Mucosa of descending colon (tissue), 3 donors: Measurements from ENCODE around the gene TRIM40. TPM values are rescaled to one million over a fixed set of nuclear protein-coding genes. Genes with fewer than 3 reads are reported as not detected.
A peak's percentile ranks its signal among the peaks of the same experiment; 100 is the strongest.
"Not testable (repeated sequence)": the region's sequence is repeated elsewhere in the genome, so short reads cannot be mapped to it uniquely, and the experiment has no call there.

ENCODE experiments used
- ATAC-seq: fragments of 200-7000 bp; cut with Tn5 transposase; one replicate; pipeline ENCODE4 v1.9.1; 2020; ENCODE audit warnings: mild to moderate bottlenecking, moderate library complexity
- DNase-seq, 3 donors: peaks; one replicate each; pipeline ENCODE4 v3.0.0-alpha.2; 2020
- H3K36me3 ChIP-seq: fragments of 200-600 bp; one replicate; pipeline ENCODE4 v1.8.0; 2021; ENCODE audit warnings: low read depth, mild to moderate bottlenecking
- H3K4me1 ChIP-seq: fragments of 200-600 bp; one replicate; pipeline ENCODE4 v1.8.0; 2021; ENCODE audit warnings: low read depth, mild to moderate bottlenecking
- H3K4me3 ChIP-seq: fragments of 200-600 bp; one replicate; pipeline ENCODE4 v1.8.0; 2021; ENCODE audit warnings: mild to moderate bottlenecking
- H3K9me3 ChIP-seq: fragments of 200-600 bp; one replicate; pipeline ENCODE4 v1.8.0; 2021; ENCODE audit warnings: mild to moderate bottlenecking
- intact Hi-C, 2 donors: fragments of 100-400 bp; cut with DNase I in 1 of 2; cut with micrococcal nuclease in 1 of 2; formaldehyde crosslinking; loops; one replicate each; pipeline versions ENCODE4 v1.11.0 to v1.11.1; 2022; cut with DNase I, micrococcal nuclease
- total RNA-seq, 3 donors: library from RNA; stranded (reverse); fragmentation: NEBNext Ultra II Directional in 2 of 3; extraction: Animal tissue kit (Norgen Biotek cat#: 25700) in 2 of 3; gene quantifications; one replicate each; pipeline versions ENCODE4 v1.2.1 to v1.2.4, GENCODE V29; 2021 to 2023
- TF ChIP-seq, protein P1 (sequence below): fragments of 200-600 bp; IDR thresholded peaks from one replicate; pipeline ENCODE4 v1.8.0; 2022; ENCODE audit warnings: antibody characterized with exemption, mild to moderate bottlenecking
- donor health status: DM: no; HTN: no; CAD: no; lungs with moderate emphysema.
- donor health status: DM: no; HTN: no; CAD: no.
- donor health status: DM: no; HTN: yes; CAD: no.

The TRIM40 gene
- total RNA-seq, 3 donors from 2014 or later: 19.8 to 37.3 (median 33.4) TPM

DNA sequence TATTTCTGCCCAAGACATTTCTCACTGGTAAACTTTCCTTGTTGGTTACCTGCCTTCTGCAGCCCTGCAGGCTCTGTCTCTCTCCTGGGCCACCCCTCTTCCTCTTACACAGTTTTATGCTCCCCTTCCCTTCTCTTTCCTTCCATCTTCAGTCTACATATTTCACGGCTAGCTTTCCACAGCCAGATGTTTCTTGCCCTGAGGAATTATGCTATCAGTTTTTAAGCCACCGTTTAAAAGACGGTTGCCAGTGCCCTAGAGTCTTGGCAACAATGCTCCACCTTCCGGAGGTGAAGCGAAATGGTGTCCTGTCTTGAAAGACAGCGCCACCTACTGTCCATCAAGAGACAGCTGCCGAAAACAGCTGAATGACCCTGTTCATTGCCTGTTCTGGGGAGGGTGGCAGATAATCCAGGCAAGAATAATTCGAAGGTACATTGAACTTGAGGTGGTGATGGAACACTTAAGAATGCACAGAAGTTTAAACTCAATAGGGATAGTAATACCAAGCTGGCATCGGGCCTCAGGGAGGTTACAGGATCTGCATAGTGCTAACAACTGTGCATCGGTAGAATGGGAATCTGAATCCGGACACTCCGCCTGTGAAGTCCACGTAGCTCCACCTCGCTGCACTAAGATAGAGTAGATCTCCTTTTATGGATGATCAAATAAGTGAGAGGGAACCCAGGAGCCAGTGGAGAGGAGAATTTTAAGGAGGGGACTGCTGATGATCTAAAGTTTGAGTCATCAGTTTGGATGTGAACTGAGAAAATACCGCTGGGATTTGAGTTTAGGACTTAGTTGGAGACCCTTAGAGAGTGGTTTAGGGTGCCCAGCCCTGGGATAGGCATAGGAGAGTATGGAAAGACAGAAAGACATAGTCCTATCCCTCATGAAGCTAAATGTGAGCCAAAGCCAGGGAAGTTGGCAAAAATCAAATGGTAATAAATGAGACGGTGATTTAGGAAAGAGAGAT, 4.8 kb upstream of the TRIM40 start:
- intact Hi-C loops: loop anchor here in 1 of 2 donors (10.0 kb wide), 1 partner anchor 286 kb away; no protein-coding TSS in a partner anchor

DNA sequence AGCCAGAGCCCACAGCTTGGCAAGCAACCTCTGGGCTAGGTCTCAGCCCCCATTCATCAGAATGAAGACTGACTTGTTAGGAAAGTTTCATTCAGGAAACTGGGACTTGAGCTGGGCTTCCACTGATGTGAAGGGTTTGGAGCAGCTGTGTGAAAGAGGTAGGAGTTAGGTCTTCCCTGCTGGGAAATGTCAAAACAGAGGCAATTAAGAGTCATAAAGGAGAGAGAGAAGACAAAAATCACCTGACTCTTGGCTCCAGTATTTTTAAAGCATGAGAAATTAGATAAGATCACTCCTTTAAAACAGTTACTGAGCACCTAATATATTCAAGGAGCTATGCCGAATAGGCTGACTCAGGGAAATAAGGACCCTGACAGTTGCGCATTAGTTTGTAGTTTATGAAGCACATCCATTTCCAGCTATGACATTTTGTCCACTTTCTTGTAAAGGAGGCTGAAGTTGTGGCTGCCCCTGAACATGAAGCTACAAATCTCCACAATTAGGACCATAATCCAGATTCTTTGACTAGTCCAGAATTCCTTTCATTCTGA, 3.9 kb upstream of the TRIM40 start:
- intact Hi-C loops: loop anchor here in 1 of 2 donors (10.0 kb wide), 1 partner anchor 287 kb away; no protein-coding TSS in a partner anchor
- ATAC-seq (no peak), DNase-seq (no peak)
- Histone ChIP-seq H3K9me3 (no peaks in the 10 kb centered on the region), H3K36me3 (no peaks in the 10 kb centered on the region), H3K4me3 (no peak overlapping the region), H3K4me1 (peaks cover 17% of the 10 kb centered on the region)
- TF ChIP-seq, protein P1, sequence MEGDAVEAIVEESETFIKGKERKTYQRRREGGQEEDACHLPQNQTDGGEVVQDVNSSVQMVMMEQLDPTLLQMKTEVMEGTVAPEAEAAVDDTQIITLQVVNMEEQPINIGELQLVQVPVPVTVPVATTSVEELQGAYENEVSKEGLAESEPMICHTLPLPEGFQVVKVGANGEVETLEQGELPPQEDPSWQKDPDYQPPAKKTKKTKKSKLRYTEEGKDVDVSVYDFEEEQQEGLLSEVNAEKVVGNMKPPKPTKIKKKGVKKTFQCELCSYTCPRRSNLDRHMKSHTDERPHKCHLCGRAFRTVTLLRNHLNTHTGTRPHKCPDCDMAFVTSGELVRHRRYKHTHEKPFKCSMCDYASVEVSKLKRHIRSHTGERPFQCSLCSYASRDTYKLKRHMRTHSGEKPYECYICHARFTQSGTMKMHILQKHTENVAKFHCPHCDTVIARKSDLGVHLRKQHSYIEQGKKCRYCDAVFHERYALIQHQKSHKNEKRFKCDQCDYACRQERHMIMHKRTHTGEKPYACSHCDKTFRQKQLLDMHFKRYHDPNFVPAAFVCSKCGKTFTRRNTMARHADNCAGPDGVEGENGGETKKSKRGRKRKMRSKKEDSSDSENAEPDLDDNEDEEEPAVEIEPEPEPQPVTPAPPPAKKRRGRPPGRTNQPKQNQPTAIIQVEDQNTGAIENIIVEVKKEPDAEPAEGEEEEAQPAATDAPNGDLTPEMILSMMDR: no peak

More for the DNA sequence above, 4.8 kb upstream of the TRIM40 start:
- peaks cover 17% of the 10 kb centered on the region for H3K4me1 ChIP-seq
- no peaks in the 10 kb centered on the region for H3K36me3 ChIP-seq
- ATAC-seq: peak; percentile 86
- no peak overlapping the region for H3K4me3 ChIP-seq
- no peaks in the 10 kb centered on the region for H3K9me3 ChIP-seq
- TF ChIP-seq, protein P1: peak; percentile 92
- DNase-seq: peak in 1 of 3 donors; percentile 81

DNA sequence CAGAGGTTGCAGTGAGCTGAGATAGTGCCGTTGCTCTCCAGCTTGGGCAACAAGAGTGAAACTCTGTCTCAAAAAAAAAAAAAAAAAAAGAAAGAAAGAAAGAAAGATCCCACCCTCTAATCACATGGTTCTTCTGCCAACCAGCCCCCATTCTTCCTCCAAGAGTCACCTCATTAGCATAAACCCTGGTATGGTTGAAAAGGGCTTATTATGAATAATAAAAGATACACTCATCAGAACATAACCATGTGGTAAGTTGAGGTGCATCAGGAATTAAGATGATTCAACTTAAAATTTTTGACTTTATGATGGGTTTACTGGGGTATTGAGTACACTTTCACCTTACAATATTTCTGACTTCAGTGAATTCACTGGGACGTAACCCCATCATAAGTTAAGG, 793 bp upstream of the TRIM40 start:
- no peak overlapping the region for H3K4me3 ChIP-seq
- no peaks in the 10 kb centered on the region for H3K9me3 ChIP-seq
- TF ChIP-seq, protein P1: no peak
- intact Hi-C loops: loop anchor here in 1 of 2 donors (10.0 kb wide), 1 partner anchor 290 kb away; no protein-coding TSS in a partner anchor
- peaks cover 13% of the 10 kb centered on the region for H3K4me1 ChIP-seq
- no peaks in the 10 kb centered on the region for H3K36me3 ChIP-seq
- DNase-seq (no peak), ATAC-seq (no peak)

DNA sequence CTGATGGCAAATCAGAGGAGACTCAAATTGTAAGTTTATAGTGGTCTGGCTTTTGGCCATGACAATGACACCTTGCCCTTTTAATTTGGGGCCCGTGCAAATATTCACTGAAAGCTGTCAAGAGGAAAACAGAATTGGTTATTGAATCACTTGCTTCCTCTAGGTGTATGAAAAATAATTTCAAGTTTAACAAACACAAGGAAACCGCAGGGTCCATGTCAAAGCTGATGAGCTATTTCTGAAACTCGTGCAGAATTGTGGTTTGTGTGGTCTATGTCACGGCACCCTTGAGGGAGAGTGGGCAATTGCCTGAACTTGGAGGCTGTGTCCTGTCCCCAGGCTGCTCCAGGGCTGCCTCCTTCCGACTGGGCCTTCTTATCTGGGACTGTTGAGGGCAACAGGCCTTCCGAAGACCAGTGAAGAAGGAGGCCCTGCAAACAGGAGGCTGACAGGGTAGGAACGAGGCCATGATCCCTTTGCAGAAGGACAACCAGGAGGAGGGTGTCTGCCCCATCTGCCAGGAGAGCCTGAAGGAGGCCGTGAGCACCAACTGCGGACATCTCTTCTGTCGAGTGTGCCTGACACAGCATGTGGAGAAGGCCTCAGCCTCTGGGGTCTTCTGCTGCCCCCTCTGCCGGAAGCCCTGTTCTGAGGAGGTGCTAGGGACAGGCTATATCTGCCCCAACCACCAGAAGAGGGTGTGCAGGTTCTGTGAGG, 788 bp downstream of the TRIM40 start:
- H3K36me3 ChIP-seq: no peaks in the 10 kb centered on the region
- intact Hi-C loops: loop anchor here in 1 of 2 donors (10.0 kb wide), 1 partner anchor 292 kb away; no protein-coding TSS in a partner anchor
- H3K4me3 ChIP-seq: no peak overlapping the region
- ATAC-seq (no peak), DNase-seq (no peak)
- H3K4me1 ChIP-seq: no peaks in the 10 kb centered on the region
- TF ChIP-seq, protein P1: no peak
- no peaks in the 10 kb centered on the region for H3K9me3 ChIP-seq

DNA sequence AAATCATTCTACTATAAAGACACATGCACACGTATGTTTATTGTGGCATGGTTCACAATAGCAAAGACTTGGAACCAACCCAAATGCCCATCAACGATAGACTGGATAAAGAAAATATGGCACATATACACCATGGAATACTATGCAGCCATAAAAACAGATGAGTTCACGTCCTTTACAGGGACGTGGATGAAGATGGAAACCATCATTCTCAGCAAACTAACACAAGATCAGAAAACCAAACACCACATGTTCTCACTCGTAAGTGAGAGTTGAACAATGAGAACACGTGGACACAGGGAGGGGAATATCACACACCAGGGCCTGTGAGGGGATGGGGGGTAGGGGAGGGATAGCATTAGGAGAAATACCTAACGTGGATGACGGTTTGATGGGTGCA, 4.3 kb downstream of the TRIM40 start:
- intact Hi-C loops, H3K9me3 ChIP-seq, H3K4me3 ChIP-seq, ATAC-seq, DNase-seq, H3K36me3 ChIP-seq: not testable (repeated sequence)
- H3K4me1 ChIP-seq: peaks cover 14% of the 10 kb centered on the region
